ENCODE results near the gene RHBDL1. TPM values are rescaled to one million over a fixed set of nuclear protein-coding genes. Genes with fewer than 3 reads are reported as not detected.

The RHBDL1 gene
- total and polyA plus RNA-seq, 2 donors (not counting 3 experiments of a cell fraction or from before 2014, with no cell fraction given), result 1.1 to 1.8 TPM

DNA sequence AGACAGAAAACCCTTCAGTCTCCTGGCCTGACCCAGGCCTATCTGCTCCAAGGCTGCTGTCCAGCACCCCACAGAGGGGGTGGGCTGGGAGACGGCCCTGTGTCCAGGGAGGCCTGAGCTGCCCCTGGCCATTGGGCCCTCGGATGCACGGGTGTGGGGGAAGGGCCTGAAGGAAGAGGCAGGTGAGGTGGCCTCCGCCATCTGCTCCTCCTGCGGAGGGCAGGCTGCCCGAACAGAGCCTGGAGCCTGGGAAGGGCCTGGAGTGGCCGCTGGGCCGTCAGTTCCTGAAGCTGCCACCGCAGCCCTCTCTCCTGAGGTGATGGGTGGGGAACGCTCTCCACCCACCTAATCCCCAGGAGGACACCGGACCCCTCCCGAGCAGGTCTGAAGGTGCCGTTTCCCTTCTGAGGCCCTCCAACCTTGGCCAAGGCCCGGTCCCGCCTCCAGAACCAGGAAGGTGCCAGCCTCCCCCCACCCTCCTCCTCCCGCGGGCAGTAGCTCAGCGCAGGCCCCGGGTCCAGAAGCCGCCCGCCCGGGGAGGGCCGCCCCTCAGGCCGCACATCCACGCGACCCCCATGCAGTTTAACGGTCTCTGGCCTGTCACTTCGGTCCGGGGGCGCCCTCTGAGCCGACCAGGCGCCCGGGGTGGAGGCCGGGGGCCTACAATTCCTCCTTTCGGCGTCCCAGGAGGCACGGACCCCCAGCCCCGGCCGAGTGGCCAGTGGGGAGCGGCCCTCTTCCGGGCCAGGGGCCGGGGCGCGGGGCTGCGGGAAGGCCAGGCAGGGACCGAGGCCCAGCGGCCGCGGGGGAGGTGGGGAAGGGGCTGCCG is 29.3 kb downstream of the RHBDL1 start:
- BruUV-seq (replicated peaks), result no TSS peak
- Histone ChIP-seq H3K27me3 (ENCODE audit: control insufficient read depth in 2 of 2, insufficient read depth in 2 of 2, low read length in 2 of 2) (peaks cover 39 to 44% of the 10 kb centered on the region in 2 experiments), H2AFZ (ENCODE audit: low read depth, low read length) (no peak overlapping the region), H3K9me1 (replicated peaks; ENCODE audit: control insufficient read depth, extremely low read depth, insufficient read depth, low read length) (no peaks in the 10 kb centered on the region), H3K36me3 (ENCODE audit: control insufficient read depth in 2 of 2, extremely low read depth in 1 of 2, insufficient read depth in 2 of 2, low read length in 2 of 2) (no peaks in the 10 kb centered on the region), H3K4me1 (ENCODE audit: control insufficient read depth, extremely low read depth, insufficient read depth, low read length) (no peaks in the 10 kb centered on the region), H3K79me2 (ENCODE audit: control insufficient read depth, insufficient read depth, low read length) (no peaks in the 10 kb centered on the region), H3K4me2 (ENCODE audit: insufficient read depth, low read length) (no peak overlapping the region), H4K20me1 (replicated peaks; ENCODE audit: control insufficient read depth, extremely low read depth, insufficient read depth, low read length) (no peaks in the 10 kb centered on the region), H3K27ac (ENCODE audit: insufficient read depth, low read depth, low read length) (no peak overlapping the region), H3K9ac (replicated peaks; ENCODE audit: extremely low read depth, insufficient read depth, low read length) (no peak overlapping the region), H3K4me3 (replicated peaks in 1 of 3; ENCODE audit: insufficient read depth in 1 of 3, low read depth in 1 of 3, low read length in 3 of 3) (no peak overlapping the region), H3K9me3 (replicated peaks; ENCODE audit: control insufficient read depth, insufficient read depth, low read length) (no peaks in the 10 kb centered on the region)
- FAIRE-seq, result no peak
- ChIA-PET CTCF (interaction anchor here (1.4 to 2.7 kb wide), 3 partner anchors 15 to 80 kb away, joined by 3 to 8 read pairs (median 4); partner anchors contain the start of genes ANTKMT and WDR24), POLR2A (interaction anchor here (0.6 kb wide), 1 partner anchor 364 kb away, joined by 6 read pairs; no protein-coding TSS in a partner anchor)
- TF ChIP-seq POLR2A (IDR thresholded peaks at IDR 0.05; ENCODE audit: low read depth, low read length) (no peak), EZH2 (IDR thresholded peaks at IDR 0.05; ENCODE audit: borderline replicate concordance, low read depth, low read length, severe bottlenecking) (peak; percentile 71)
- intact Hi-C loops (cut with micrococcal nuclease) (no loop called here), dilution Hi-C loops (cut with MboI; ENCODE audit: extremely low pct_ligation_motif_present, low sequenced_read_pairs) (no loop called here)
- no peak for DNase-seq (ENCODE audit: low read depth, low spot score)

DNA sequence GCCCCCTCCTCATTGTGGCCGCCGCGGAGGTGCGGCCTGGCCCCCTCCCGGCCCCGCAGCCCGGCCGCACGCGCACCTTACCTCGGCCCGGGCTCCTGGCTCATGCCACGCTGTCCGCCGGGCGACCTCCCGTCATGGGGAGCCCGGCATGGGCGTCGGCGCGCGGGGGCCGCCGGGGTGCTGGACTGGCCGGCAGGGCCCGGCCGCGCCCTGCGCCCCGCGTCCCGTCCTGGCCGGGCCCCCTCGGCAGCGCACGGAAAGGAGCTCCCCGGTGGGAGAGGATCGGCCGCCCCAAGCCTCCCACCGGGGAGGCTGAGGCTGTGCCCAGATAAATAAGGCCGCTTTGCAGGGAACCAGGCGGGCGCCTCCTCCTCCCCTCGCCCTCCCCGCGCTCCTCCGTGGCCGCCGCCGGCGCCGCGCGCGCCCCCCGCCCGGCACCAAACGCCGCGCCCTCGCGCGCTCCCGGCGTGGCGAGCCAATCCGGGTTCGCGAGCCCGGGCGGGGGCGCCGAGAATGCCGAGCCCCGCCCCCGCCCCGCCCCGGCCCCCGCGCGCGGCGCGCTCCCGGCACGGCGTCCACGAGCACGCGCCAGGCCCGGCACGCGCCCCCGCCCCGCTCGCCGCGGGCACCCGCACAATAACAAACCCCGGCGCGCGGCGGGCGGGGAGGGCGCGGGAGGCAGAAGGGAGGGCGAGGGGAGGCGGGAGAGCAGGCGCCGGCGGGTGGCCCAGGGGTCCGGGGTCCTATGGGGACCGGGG is 30.1 kb downstream of the RHBDL1 start, which contains the start of gene FBXL16:
Gene FBXL16 (minus strand): TSS at position 371 of the 758 bp plus-strand sequence. CDS start 8,396 bp downstream, outside the sequence.
- dilution Hi-C loops (cut with MboI; ENCODE audit: extremely low pct_ligation_motif_present, low sequenced_read_pairs) (no loop called here), intact Hi-C loops (cut with micrococcal nuclease) (no loop called here)
- TF ChIP-seq, protein P1, sequence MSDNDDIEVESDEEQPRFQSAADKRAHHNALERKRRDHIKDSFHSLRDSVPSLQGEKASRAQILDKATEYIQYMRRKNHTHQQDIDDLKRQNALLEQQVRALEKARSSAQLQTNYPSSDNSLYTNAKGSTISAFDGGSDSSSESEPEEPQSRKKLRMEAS (IDR thresholded peaks at IDR 0.05; ENCODE audit: insufficient read depth, insufficient read length), result no peak
- TF ChIP-seq POLR2A (IDR thresholded peaks at IDR 0.05; ENCODE audit: low read depth, low read length) (no peak), GATA2 (IDR thresholded peaks at IDR 0.05; ENCODE audit: insufficient read depth, insufficient read length, low read depth, low read length) (no peak), MYC (IDR thresholded peaks at IDR 0.05; ENCODE audit: low read depth, low read length) (no peak), FOS (IDR thresholded peaks at IDR 0.05; ENCODE audit: borderline replicate concordance, insufficient read depth, low read length) (no peak), POLR2AphosphoS5 (IDR thresholded peaks at IDR 0.05; ENCODE audit: insufficient read depth, low read depth, low read length) (no peak), JUN (IDR thresholded peaks at IDR 0.05; ENCODE audit: borderline replicate concordance, insufficient read depth, insufficient read length, low read depth) (no peak), EZH2 (IDR thresholded peaks at IDR 0.05; ENCODE audit: borderline replicate concordance, low read depth, low read length, severe bottlenecking) (peak; percentile 8)
- TF ChIP-seq, protein P2, sequence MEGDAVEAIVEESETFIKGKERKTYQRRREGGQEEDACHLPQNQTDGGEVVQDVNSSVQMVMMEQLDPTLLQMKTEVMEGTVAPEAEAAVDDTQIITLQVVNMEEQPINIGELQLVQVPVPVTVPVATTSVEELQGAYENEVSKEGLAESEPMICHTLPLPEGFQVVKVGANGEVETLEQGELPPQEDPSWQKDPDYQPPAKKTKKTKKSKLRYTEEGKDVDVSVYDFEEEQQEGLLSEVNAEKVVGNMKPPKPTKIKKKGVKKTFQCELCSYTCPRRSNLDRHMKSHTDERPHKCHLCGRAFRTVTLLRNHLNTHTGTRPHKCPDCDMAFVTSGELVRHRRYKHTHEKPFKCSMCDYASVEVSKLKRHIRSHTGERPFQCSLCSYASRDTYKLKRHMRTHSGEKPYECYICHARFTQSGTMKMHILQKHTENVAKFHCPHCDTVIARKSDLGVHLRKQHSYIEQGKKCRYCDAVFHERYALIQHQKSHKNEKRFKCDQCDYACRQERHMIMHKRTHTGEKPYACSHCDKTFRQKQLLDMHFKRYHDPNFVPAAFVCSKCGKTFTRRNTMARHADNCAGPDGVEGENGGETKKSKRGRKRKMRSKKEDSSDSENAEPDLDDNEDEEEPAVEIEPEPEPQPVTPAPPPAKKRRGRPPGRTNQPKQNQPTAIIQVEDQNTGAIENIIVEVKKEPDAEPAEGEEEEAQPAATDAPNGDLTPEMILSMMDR (IDR thresholded peaks at IDR 0.05; ENCODE audit: extremely low read depth in 1 of 2, insufficient read depth in 1 of 2, low read depth in 1 of 2, low read length in 2 of 2), result no peak
- no TSS peak for BruUV-seq (replicated peaks)
- H3K9ac ChIP-seq (replicated peaks; ENCODE audit: extremely low read depth, insufficient read depth, low read length), result no peak within 1 kb of the TSS
- H3K79me2 ChIP-seq (ENCODE audit: control insufficient read depth, insufficient read depth, low read length), result no peaks in the 10 kb centered on the region
- no peak within 1 kb of the TSS for H3K4me2 ChIP-seq (ENCODE audit: insufficient read depth, low read length)
- H3K4me1 ChIP-seq (ENCODE audit: control insufficient read depth, extremely low read depth, insufficient read depth, low read length), result no peaks in the 10 kb centered on the region
- H3K27me3 ChIP-seq (ENCODE audit: control insufficient read depth in 2 of 2, insufficient read depth in 2 of 2, low read length in 2 of 2), result peaks cover 38 to 39% of the 10 kb centered on the region in 2 experiments
- no peak for DNase-seq (ENCODE audit: low read depth, low spot score)
- no peaks in the 10 kb centered on the region for H3K9me3 ChIP-seq (replicated peaks; ENCODE audit: control insufficient read depth, insufficient read depth, low read length)
- no peak for FAIRE-seq
- H3K36me3 ChIP-seq (ENCODE audit: control insufficient read depth in 2 of 2, extremely low read depth in 1 of 2, insufficient read depth in 2 of 2, low read length in 2 of 2), result no peaks in the 10 kb centered on the region
- ChIA-PET POLR2A (interaction anchor here (0.6 kb wide), 1 partner anchor 363 kb away, joined by 6 read pairs; no protein-coding TSS in a partner anchor), CTCF (interaction anchor here (1.3 kb wide), 1 partner anchor 10 kb away, joined by 5 read pairs; the partner anchor contains the start of gene METRN)
- H3K9me1 ChIP-seq (replicated peaks; ENCODE audit: control insufficient read depth, extremely low read depth, insufficient read depth, low read length), result no peaks in the 10 kb centered on the region
- H3K27ac ChIP-seq (ENCODE audit: insufficient read depth, low read depth, low read length), result no peak within 1 kb of the TSS
- no peaks in the 10 kb centered on the region for H4K20me1 ChIP-seq (replicated peaks; ENCODE audit: control insufficient read depth, extremely low read depth, insufficient read depth, low read length)
- no peak within 1 kb of the TSS for H3K4me3 ChIP-seq (replicated peaks in 1 of 3; ENCODE audit: insufficient read depth in 1 of 3, low read depth in 1 of 3, low read length in 3 of 3)
- H2AFZ ChIP-seq (ENCODE audit: low read depth, low read length), result no peak within 1 kb of the TSS

Measured in endothelial cell of umbilical vein (primary cell).